Activated CD4-positive, alpha-beta T cell treated with anti-CD3 and anti-CD28 coated beads for 36 hours (primary cell): ENCODE measurements around the gene FBXL4. TPM values are rescaled to one million over a fixed set of nuclear protein-coding genes. Genes with fewer than 3 reads are reported as not detected.

Source experiments
- ATAC-seq: fragments of 200-7000 bp; cut with Tn5 transposase; one replicate; pipeline ENCODE4 v1.10.0; 2021; ENCODE audit warnings: mild to moderate bottlenecking, moderate library complexity
- CTCF ChIA-PET: fragments of 350-600 bp; sonication (Branson Sonifier 250); formaldehyde crosslinking; loops from one replicate; lab custom pipeline; 2021; ENCODE audit warnings: antibody characterized with exemption; lab: Charles Lee
- POLR2A ChIA-PET: fragments of 350-600 bp; sonication (Branson Sonifier 250); formaldehyde crosslinking; loops from one replicate; lab custom pipeline; 2021; ENCODE audit warnings: antibody characterized with exemption, inconsistent platforms; lab: Charles Lee
- DNase-seq: peaks from one replicate; pipeline ENCODE4 v3.0.0-alpha.2; 2020
- H3K27ac Mint-ChIP-seq: one replicate; pipeline ENCODE4 v1.8.0; 2021; ENCODE audit warnings: mixed read lengths
- H3K27me3 Mint-ChIP-seq: one replicate; pipeline ENCODE4 v1.8.0; 2021; ENCODE audit warnings: mixed read lengths
- H3K36me3 Mint-ChIP-seq: one replicate; pipeline ENCODE4 v1.8.0; 2021; ENCODE audit warnings: low read depth, mixed read lengths
- H3K4me1 Mint-ChIP-seq: one replicate; pipeline ENCODE4 v1.8.0; 2021; ENCODE audit warnings: mixed read lengths
- H3K4me3 Mint-ChIP-seq: one replicate; pipeline ENCODE4 v1.8.0; 2021; ENCODE audit warnings: mild to moderate bottlenecking, moderate library complexity, mixed read lengths
- H3K9me3 Mint-ChIP-seq: one replicate; pipeline ENCODE4 v1.8.0; 2021; ENCODE audit warnings: low read depth, mixed read lengths
- intact Hi-C, 2 experiments: fragments of 100-400 bp; cut with DNase I in 1 of 2; cut with micrococcal nuclease in 1 of 2; formaldehyde crosslinking; loops; one replicate each; pipeline versions ENCODE4 v1.14.2 to v1.15.1; 2022 to 2024; cut with DNase I, micrococcal nuclease
- total RNA-seq, 2 experiments: library from RNA; stranded (reverse); gene quantifications; one replicate each; pipeline ENCODE4 v1.2.3, GENCODE V29; 2021

Gene FBXL4
- total RNA-seq, result 10 to 100 TPM; 16.2 to 16.5 TPM

GRCh38 chr6:98947411-98948292 is at the start of gene FBXL4:
FBXL4 (minus strand) TSS chr6:98947946; CDS start chr6:98926988, 20,958 bp downstream.
- peak; percentile 92 for DNase-seq
- ATAC-seq, result peak; percentile 87
- peaks cover 12% of the 10 kb centered on the region for H3K36me3 Mint-ChIP-seq
- ChIA-PET POLR2A (no interaction called here), CTCF (no interaction called here)
- H3K27ac Mint-ChIP-seq, result peak within 1 kb of the TSS; percentile 97
- H3K4me1 Mint-ChIP-seq, result peaks cover 30% of the 10 kb centered on the region
- H3K4me3 Mint-ChIP-seq, result peak within 1 kb of the TSS; percentile 93
- peaks cover 4% of the 10 kb centered on the region for H3K9me3 Mint-ChIP-seq
- intact Hi-C loops, result loop anchor here (1.0 to 10.0 kb wide), 7 partner anchors 113 to 1665 kb away; partner anchors contain the start of genes POU3F2 (in 2 of the 2), COQ3 (in 1 of the 2), MMS22L (in 1 of the 2) and PNISR (in 1 of the 2)
- no peaks in the 10 kb centered on the region for H3K27me3 Mint-ChIP-seq

GRCh38 chr6:98995116-98995515 is 47.4 kb upstream of the FBXL4 start:
- H3K9me3 Mint-ChIP-seq, result no peaks in the 10 kb centered on the region
- H3K27me3 Mint-ChIP-seq, result peaks cover 24% of the 10 kb centered on the region
- no peaks in the 10 kb centered on the region for H3K36me3 Mint-ChIP-seq
- ChIA-PET POLR2A (no interaction called here), CTCF (no interaction called here)
- DNase-seq, result no peak
- H3K27ac Mint-ChIP-seq, result no peak overlapping the region
- H3K4me3 Mint-ChIP-seq, result no peak overlapping the region
- intact Hi-C loops, result no loop called here
- ATAC-seq, result no peak
- no peaks in the 10 kb centered on the region for H3K4me1 Mint-ChIP-seq

GRCh38 chr6:98992535-98992934 is 44.8 kb upstream of the FBXL4 start:
- CTCF ChIA-PET, result no interaction called here
- no peak overlapping the region for H3K27ac Mint-ChIP-seq

GRCh38 chr6:98986071-98986615 is 38.4 kb upstream of the FBXL4 start:
- H3K4me1 Mint-ChIP-seq, result no peaks in the 10 kb centered on the region
- no peak for ATAC-seq
- H3K4me3 Mint-ChIP-seq, result no peak overlapping the region
- intact Hi-C loops, result no loop called here
- POLR2A ChIA-PET, result no interaction called here
- no peak for DNase-seq
- H3K36me3 Mint-ChIP-seq, result no peaks in the 10 kb centered on the region
- H3K27ac Mint-ChIP-seq, result no peak overlapping the region
- H3K9me3 Mint-ChIP-seq, result no peaks in the 10 kb centered on the region
- H3K27me3 Mint-ChIP-seq, result peaks cover 20% of the 10 kb centered on the region
- CTCF ChIA-PET, result interaction anchor here (1.1 to 2.4 kb wide), 2 partner anchors 9 to 15 kb away, joined by 3 to 6 read pairs; no protein-coding TSS in a partner anchor

More at GRCh38 chr6:98992535-98992934, 44.8 kb upstream of the FBXL4 start:
- Mint-ChIP-seq H3K36me3 (no peaks in the 10 kb centered on the region), H3K9me3 (no peaks in the 10 kb centered on the region), H3K4me1 (no peaks in the 10 kb centered on the region), H3K4me3 (no peak overlapping the region), H3K27me3 (peaks cover 27% of the 10 kb centered on the region)
- no peak for ATAC-seq
- POLR2A ChIA-PET, result no interaction called here
- intact Hi-C loops, result no loop called here
- DNase-seq, result no peak

GRCh38 chr6:98985391-98985790 is 37.6 kb upstream of the FBXL4 start:
- Mint-ChIP-seq H3K4me1 (no peaks in the 10 kb centered on the region), H3K27ac (no peak overlapping the region), H3K4me3 (no peak overlapping the region), H3K27me3 (peaks cover 20% of the 10 kb centered on the region), H3K36me3 (no peaks in the 10 kb centered on the region), H3K9me3 (no peaks in the 10 kb centered on the region)
- intact Hi-C loops, result no loop called here
- ChIA-PET POLR2A (no interaction called here), CTCF (interaction anchor here (1.1 to 2.4 kb wide), 2 partner anchors 9 to 15 kb away, joined by 3 to 6 read pairs; no protein-coding TSS in a partner anchor)
- DNase-seq, result no peak
- ATAC-seq, result no peak

- DNase-seq, result no peak
- no peak overlapping the region for H3K4me3 Mint-ChIP-seq
- ChIA-PET CTCF (interaction anchor here (2.4 kb wide), 1 partner anchor 7 kb away, joined by 6 read pairs; no protein-coding TSS in a partner anchor), POLR2A (no interaction called here)
- no peak for ATAC-seq
- H3K36me3 Mint-ChIP-seq, result no peaks in the 10 kb centered on the region
- no peaks in the 10 kb centered on the region for H3K4me1 Mint-ChIP-seq
- no peak overlapping the region for H3K27ac Mint-ChIP-seq
- H3K27me3 Mint-ChIP-seq, result peaks cover 17% of the 10 kb centered on the region
- no peaks in the 10 kb centered on the region for H3K9me3 Mint-ChIP-seq
- intact Hi-C loops, result no loop called here
Observed at GRCh38 chr6:98984121-98984520, 36.4 kb upstream of the FBXL4 start.

GRCh38 chr6:98981473-98981872 is 33.7 kb upstream of the FBXL4 start:
- ChIA-PET CTCF (interaction anchor here (1.2 kb wide), 1 partner anchor 16 kb away, joined by 3 read pairs; no protein-coding TSS in a partner anchor), POLR2A (no interaction called here)
- no peak overlapping the region for H3K27ac Mint-ChIP-seq
- DNase-seq (no peak), ATAC-seq (no peak)
- no peaks in the 10 kb centered on the region for H3K9me3 Mint-ChIP-seq
- no peaks in the 10 kb centered on the region for H3K36me3 Mint-ChIP-seq
- peaks cover 10% of the 10 kb centered on the region for H3K27me3 Mint-ChIP-seq
- intact Hi-C loops, result no loop called here
- H3K4me3 Mint-ChIP-seq, result no peak overlapping the region
- no peaks in the 10 kb centered on the region for H3K4me1 Mint-ChIP-seq

GRCh38 chr6:98980819-98981218 is 33.1 kb upstream of the FBXL4 start:
- no peaks in the 10 kb centered on the region for H3K9me3 Mint-ChIP-seq
- POLR2A ChIA-PET, result interaction anchor here (0.7 kb wide), 1 partner anchor 18 kb away, joined by 3 read pairs; no protein-coding TSS in a partner anchor
- intact Hi-C loops, result no loop called here
- no peaks in the 10 kb centered on the region for H3K4me1 Mint-ChIP-seq
- H3K4me3 Mint-ChIP-seq, result no peak overlapping the region
- H3K27me3 Mint-ChIP-seq, result peaks cover 7% of the 10 kb centered on the region
- ATAC-seq (no peak), DNase-seq (no peak)
- CTCF ChIA-PET, result no interaction called here
- no peaks in the 10 kb centered on the region for H3K36me3 Mint-ChIP-seq
- H3K27ac Mint-ChIP-seq, result no peak overlapping the region

- H3K27me3 Mint-ChIP-seq, result no peaks in the 10 kb centered on the region
- no peaks in the 10 kb centered on the region for H3K4me1 Mint-ChIP-seq
- intact Hi-C loops, result no loop called here
- no peak overlapping the region for H3K4me3 Mint-ChIP-seq
- DNase-seq (no peak), ATAC-seq (no peak)
- POLR2A ChIA-PET, result no interaction called here
- H3K9me3 Mint-ChIP-seq, result no peaks in the 10 kb centered on the region
- H3K27ac Mint-ChIP-seq, result no peak overlapping the region
- no peaks in the 10 kb centered on the region for H3K36me3 Mint-ChIP-seq
- CTCF ChIA-PET, result interaction anchor here (1.8 kb wide), 1 partner anchor 8 kb away, joined by 6 read pairs; no protein-coding TSS in a partner anchor
Observed at GRCh38 chr6:98977671-98978292, 30.0 kb upstream of the FBXL4 start.

GRCh38 chr6:98976674-98977385 is 29.1 kb upstream of the FBXL4 start:
- H3K36me3 Mint-ChIP-seq, result no peaks in the 10 kb centered on the region
- POLR2A ChIA-PET, result no interaction called here
- intact Hi-C loops, result no loop called here
- no peaks in the 10 kb centered on the region for H3K9me3 Mint-ChIP-seq
- ATAC-seq, result no peak
- H3K27ac Mint-ChIP-seq, result no peak overlapping the region
- no peaks in the 10 kb centered on the region for H3K27me3 Mint-ChIP-seq
- no peak for DNase-seq
- no peak overlapping the region for H3K4me3 Mint-ChIP-seq
- no peaks in the 10 kb centered on the region for H3K4me1 Mint-ChIP-seq
- CTCF ChIA-PET, result interaction anchor here (1.8 kb wide), 1 partner anchor 8 kb away, joined by 6 read pairs; no protein-coding TSS in a partner anchor

- no peak for DNase-seq
- no peaks in the 10 kb centered on the region for H3K9me3 Mint-ChIP-seq
- CTCF ChIA-PET, result interaction anchor here (0.6 kb wide), 1 partner anchor 141 kb away, joined by 3 read pairs; the partner anchor contains the start of gene POU3F2
- H3K4me1 Mint-ChIP-seq, result no peaks in the 10 kb centered on the region
- H3K27me3 Mint-ChIP-seq, result no peaks in the 10 kb centered on the region
- no peak for ATAC-seq
- no peak overlapping the region for H3K4me3 Mint-ChIP-seq
- H3K27ac Mint-ChIP-seq, result no peak overlapping the region
- POLR2A ChIA-PET, result no interaction called here
- intact Hi-C loops, result no loop called here
- no peaks in the 10 kb centered on the region for H3K36me3 Mint-ChIP-seq
Observed at GRCh38 chr6:98975421-98975820, 27.7 kb upstream of the FBXL4 start.
